Cardiac muscle cell (in vitro differentiated cells and primary cell): Measurements from ENCODE around the gene TSPAN16. TPM values are rescaled to one million over a fixed set of nuclear protein-coding genes. Genes with fewer than 3 reads are reported as not detected.

ENCODE experiments used
- DNase-seq, 2 donors: peaks; one replicate each; pipeline versions ENCODE4 v3.0.0 to v3.0.0-alpha.2; 2010 to 2017; ENCODE audit warnings: low read depth in 1 of 2, low spot score in 1 of 2
- H3K27ac ChIP-seq: fragments of 200-600 bp; sonication (generic); 2 replicates; pipeline ENCODE4 v1.5.1; 2016
- H3K27me3 ChIP-seq: fragments of 200-600 bp; sonication (generic); 2 replicates; pipeline ENCODE4 v1.6.0; 2016; ENCODE audit warnings: control low read depth
- H3K36me3 ChIP-seq: fragments of 200-600 bp; sonication (generic); 2 replicates; pipeline ENCODE4 v1.5.1; 2016; ENCODE audit warnings: control low read depth
- H3K4me1 ChIP-seq: fragments of 200-600 bp; sonication (generic); 2 replicates; pipeline ENCODE4 v1.8.1; 2017; ENCODE audit warnings: low read depth, mild to moderate bottlenecking, mixed run types
- H3K4me3 ChIP-seq: fragments of 200-600 bp; sonication (generic); 2 replicates; pipeline ENCODE4 v1.5.1; 2016; ENCODE audit warnings: mild to moderate bottlenecking
- H3K9me3 ChIP-seq: fragments of 200-600 bp; sonication (generic); 2 replicates; pipeline ENCODE4 v1.5.1; 2017; ENCODE audit warnings: low read depth, mild to moderate bottlenecking, control low read depth
- polyA plus RNA-seq: library from polyadenylated mRNA; unstranded; fragments of >200 nt; fragmentation: Nextera tagmentation; extraction: Ambion mirVana; gene quantifications from 2 replicates; pipeline ENCODE4 v1.2.1, GENCODE V29; 2016
- total RNA-seq: library from RNA; depleted of rRNA; stranded (reverse); fragments of >200 nt; gene quantifications from 2 replicates; pipeline ENCODE4 v1.2.3, GENCODE V29; 2016
- TF ChIP-seq, protein P1 (sequence below): IDR thresholded peaks from 2 replicates; pipeline ENCODE4 v1.5.1; 2012; ENCODE audit warnings: low read depth, mild to moderate bottlenecking, low read length

The TSPAN16 gene
- total and polyA plus RNA-seq, 2 experiments from 2014 or later = not detected

DNA sequence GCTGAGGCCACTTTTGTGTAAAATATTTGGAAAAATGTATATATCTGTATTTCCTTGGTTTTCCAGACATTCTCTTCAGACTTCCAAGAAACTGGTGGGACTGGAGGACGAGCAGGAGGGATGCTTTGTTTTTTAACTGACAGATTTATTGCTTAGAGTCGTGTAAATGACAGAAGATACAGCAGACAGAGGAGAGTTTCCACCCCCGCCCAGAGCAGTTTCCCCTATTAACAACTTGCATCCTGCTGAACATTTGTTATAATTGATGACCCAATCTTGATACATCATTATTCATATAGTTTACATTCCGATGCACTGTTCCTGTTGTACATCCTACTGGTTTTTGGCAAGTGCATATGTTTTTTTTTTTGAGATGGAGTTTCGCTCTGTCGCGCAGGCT lies 26.6 kb upstream of the TSPAN16 start:
- no peak overlapping the region for H3K27ac ChIP-seq
- TF ChIP-seq, protein P1, sequence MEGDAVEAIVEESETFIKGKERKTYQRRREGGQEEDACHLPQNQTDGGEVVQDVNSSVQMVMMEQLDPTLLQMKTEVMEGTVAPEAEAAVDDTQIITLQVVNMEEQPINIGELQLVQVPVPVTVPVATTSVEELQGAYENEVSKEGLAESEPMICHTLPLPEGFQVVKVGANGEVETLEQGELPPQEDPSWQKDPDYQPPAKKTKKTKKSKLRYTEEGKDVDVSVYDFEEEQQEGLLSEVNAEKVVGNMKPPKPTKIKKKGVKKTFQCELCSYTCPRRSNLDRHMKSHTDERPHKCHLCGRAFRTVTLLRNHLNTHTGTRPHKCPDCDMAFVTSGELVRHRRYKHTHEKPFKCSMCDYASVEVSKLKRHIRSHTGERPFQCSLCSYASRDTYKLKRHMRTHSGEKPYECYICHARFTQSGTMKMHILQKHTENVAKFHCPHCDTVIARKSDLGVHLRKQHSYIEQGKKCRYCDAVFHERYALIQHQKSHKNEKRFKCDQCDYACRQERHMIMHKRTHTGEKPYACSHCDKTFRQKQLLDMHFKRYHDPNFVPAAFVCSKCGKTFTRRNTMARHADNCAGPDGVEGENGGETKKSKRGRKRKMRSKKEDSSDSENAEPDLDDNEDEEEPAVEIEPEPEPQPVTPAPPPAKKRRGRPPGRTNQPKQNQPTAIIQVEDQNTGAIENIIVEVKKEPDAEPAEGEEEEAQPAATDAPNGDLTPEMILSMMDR = no peak
- H3K36me3 ChIP-seq = no peaks in the 10 kb centered on the region
- DNase-seq = no peak
- H3K4me1 ChIP-seq = no peaks in the 10 kb centered on the region
- H3K27me3 ChIP-seq = no peaks in the 10 kb centered on the region
- no peaks in the 10 kb centered on the region for H3K9me3 ChIP-seq
- H3K4me3 ChIP-seq = no peak overlapping the region

DNA sequence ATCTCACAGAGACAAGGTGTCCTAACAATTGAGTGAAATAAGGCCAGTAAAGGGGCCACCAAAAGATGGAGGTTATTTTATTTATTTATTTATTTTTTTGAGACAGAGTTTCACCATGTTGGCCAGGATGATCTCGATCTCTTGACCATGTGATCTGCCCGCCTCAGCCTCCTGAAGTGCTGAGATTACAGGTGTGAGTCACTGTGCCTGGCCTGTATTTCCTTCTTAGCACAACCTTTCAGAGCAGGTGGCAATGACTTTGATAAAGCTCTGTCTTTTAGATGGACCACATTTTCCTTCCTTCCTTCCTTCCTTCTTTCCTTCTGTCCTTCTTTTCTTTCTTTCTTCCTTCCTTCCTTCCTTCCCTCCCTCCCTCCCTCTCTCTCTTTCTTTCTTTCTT lies 22.7 kb upstream of the TSPAN16 start:
- H3K36me3 ChIP-seq = no peaks in the 10 kb centered on the region
- TF ChIP-seq, protein P1 = no peak
- no peak overlapping the region for H3K27ac ChIP-seq

DNA sequence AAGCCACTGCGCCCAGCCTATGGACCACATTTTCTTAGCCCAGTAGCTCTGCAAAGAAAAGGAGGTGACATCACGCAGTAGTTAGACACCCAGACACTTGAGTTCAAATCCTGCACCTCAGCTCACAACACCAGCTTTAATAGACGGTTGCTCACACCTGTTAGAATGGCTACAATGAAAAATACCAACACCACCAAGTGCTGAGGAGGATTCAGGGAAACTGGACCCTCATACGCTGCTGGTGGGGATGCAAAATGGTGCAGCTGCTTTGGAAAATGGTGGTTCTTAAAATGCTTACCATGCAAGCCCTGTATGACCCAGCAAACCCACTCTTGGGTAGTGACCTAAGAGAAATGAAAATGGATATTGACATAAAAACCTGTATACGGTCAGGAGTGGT lies 22.0 kb upstream of the TSPAN16 start:
- Histone ChIP-seq H3K27me3 (no peaks in the 10 kb centered on the region), H3K9me3 (no peaks in the 10 kb centered on the region), H3K27ac (no peak overlapping the region), H3K4me1 (no peaks in the 10 kb centered on the region), H3K36me3 (no peaks in the 10 kb centered on the region), H3K4me3 (no peak overlapping the region)
- no peak for DNase-seq
- TF ChIP-seq, protein P1 = no peak

More for the DNA sequence above, 22.7 kb upstream of the TSPAN16 start:
- Histone ChIP-seq H3K27me3 (no peaks in the 10 kb centered on the region), H3K9me3 (no peaks in the 10 kb centered on the region), H3K4me3 (no peak overlapping the region), H3K4me1 (no peaks in the 10 kb centered on the region)
- DNase-seq = no peak

DNA sequence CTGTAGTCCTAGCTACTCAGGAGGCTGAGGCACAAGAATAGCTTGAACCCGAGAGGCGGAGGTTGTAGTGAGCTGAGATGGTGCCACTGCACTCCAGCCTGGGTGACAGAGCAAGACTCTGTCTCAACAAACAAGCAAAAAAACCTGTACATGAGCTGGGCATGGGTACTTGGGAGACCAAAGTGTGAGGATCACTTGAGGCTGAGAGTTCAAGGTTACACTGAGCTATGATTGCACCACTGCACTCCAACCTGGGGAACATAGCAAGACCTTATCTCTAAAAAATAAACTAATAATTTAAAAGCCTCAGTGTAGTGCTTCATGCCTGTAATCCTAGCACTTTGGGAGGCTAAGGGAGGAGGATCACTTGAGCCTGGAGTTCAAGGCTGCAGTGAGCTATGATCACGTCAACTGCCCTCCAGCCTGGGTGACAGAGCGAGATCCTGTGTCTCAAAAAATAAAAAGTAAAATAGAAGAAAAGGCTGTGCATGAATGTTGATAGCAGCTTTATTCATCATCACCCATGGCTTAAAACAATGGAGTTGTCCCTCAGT lies 21.4 kb upstream of the TSPAN16 start:
- Histone ChIP-seq H3K4me3 (no peak overlapping the region), H3K4me1 (no peaks in the 10 kb centered on the region), H3K27me3 (no peaks in the 10 kb centered on the region), H3K27ac (no peak overlapping the region), H3K36me3 (no peaks in the 10 kb centered on the region), H3K9me3 (no peaks in the 10 kb centered on the region)
- TF ChIP-seq, protein P1 = no peak
- DNase-seq = no peak

DNA sequence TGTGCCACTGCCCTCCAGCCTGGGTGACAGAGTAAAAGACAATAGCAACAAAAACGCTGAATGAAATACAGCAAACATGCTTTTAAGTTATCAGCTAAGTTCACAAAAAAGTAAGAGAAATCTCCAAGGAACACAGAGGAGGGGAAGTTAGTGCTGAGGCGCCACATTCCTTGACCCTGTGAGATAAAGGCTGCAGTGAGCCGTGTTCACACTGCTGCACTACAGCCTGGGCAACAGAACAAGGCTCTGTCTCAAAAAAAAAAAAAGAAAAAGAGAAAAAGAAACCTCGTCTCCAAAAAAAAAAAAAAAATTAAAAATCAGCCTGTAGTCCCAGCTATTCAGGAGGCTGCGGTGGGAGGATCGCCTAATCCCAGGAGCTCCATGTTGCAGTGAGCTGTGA lies 17.3 kb upstream of the TSPAN16 start:
- peak in 1 of 2 donors; percentile 88 for DNase-seq
- Histone ChIP-seq H3K4me3 (no peak overlapping the region), H3K4me1 (no peaks in the 10 kb centered on the region), H3K27ac (no peak overlapping the region), H3K9me3 (no peaks in the 10 kb centered on the region), H3K27me3 (no peaks in the 10 kb centered on the region), H3K36me3 (no peaks in the 10 kb centered on the region)
- TF ChIP-seq, protein P1 = no peak
